PC-9 (cell line): Measurements from ENCODE around the gene LAMA2. TPM values are rescaled to one million over a fixed set of nuclear protein-coding genes. Genes with fewer than 3 reads are reported as not detected.

Source experiments
- BruUV-seq: library from RNA; stranded (reverse); fragments of 400-500 nt; replicated peaks from 2 replicates; lab custom pipeline; 2021; lab: Mats Ljungman, UMichigan
- CTCF ChIA-PET: fragments of 300-600 bp; sonication (Branson Sonifier 250); formaldehyde crosslinking; loops from one replicate; lab custom pipeline; 2022; ENCODE audit warnings: antibody characterized with exemption; lab: Charles Lee
- POLR2A ChIA-PET: fragments of 300-600 bp; sonication (Branson Sonifier 250); formaldehyde crosslinking; loops from one replicate; lab custom pipeline; 2022; ENCODE audit warnings: antibody characterized with exemption; ENCODE audit not compliant: unreplicated experiment; lab: Charles Lee
- DNase-seq, 2 experiments: peaks; one replicate each; pipeline versions ENCODE4 v3.0.0 to v3.0.0-alpha.2; 2015 to 2022; ENCODE audit warnings: mixed read lengths in 1 of 2
- H2AFZ ChIP-seq: fragments of 200-600 bp; sonication (generic); 2 replicates; pipeline ENCODE4 v1.8.1; 2017; ENCODE audit warnings: antibody characterized with exemption
- H3F3A ChIP-seq: fragments of 200-600 bp; sonication (generic); 2 replicates; pipeline ENCODE4 v1.8.1; 2017; ENCODE audit warnings: antibody characterized with exemption, mild to moderate bottlenecking, low read depth; ENCODE audit not compliant: insufficient read depth
- H3K27ac ChIP-seq: fragments of 200-600 bp; sonication (generic); 2 replicates; pipeline ENCODE4 v1.6.1; 2016; ENCODE audit warnings: mixed run types
- H3K27me3 ChIP-seq: fragments of 200-600 bp; sonication (generic); 2 replicates; pipeline ENCODE4 v1.6.1; 2016; ENCODE audit warnings: low read depth, mixed run types; ENCODE audit not compliant: insufficient read depth
- H3K36me3 ChIP-seq: fragments of 200-600 bp; sonication (generic); 2 replicates; pipeline ENCODE4 v1.6.1; 2016; ENCODE audit warnings: low read depth, mixed run types
- H3K4me1 ChIP-seq: fragments of 200-600 bp; sonication (generic); replicated peaks from 2 replicates; pipeline ENCODE4 v1.6.1; 2016; ENCODE audit warnings: mixed run types; ENCODE audit not compliant: insufficient read depth
- H3K4me2 ChIP-seq: fragments of 200-600 bp; sonication (generic); 2 replicates; pipeline ENCODE4 v1.6.1; 2017; ENCODE audit warnings: mixed run types
- H3K4me3 ChIP-seq: fragments of 200-600 bp; sonication (generic); 2 replicates; pipeline ENCODE4 v1.6.1; 2016; ENCODE audit warnings: mixed run types
- H3K79me2 ChIP-seq: fragments of 200-600 bp; sonication (generic); 2 replicates; pipeline ENCODE4 v1.6.1; 2017; ENCODE audit warnings: low read depth, mixed run types
- H3K9me2 ChIP-seq: fragments of 200-600 bp; sonication (generic); 2 replicates; pipeline ENCODE4 v1.8.1; 2017; ENCODE audit warnings: mild to moderate bottlenecking; ENCODE audit not compliant: insufficient read depth
- H3K9me3 ChIP-seq: fragments of 200-600 bp; sonication (generic); 2 replicates; pipeline ENCODE4 v1.8.1; 2016; ENCODE audit warnings: low read depth; ENCODE audit not compliant: insufficient read depth
- H4K20me1 ChIP-seq: fragments of 200-600 bp; sonication (generic); 2 replicates; pipeline ENCODE4 v1.8.1; 2017; ENCODE audit not compliant: insufficient read depth
- CTCF ChIP-seq: fragments of 200-600 bp; sonication (generic); conservative IDR thresholded peaks from 2 replicates; pipeline ENCODE4 v1.6.1; 2017; ENCODE audit warnings: mixed run types, antibody characterized with exemption, mild to moderate bottlenecking, moderate library complexity
- EZH2 ChIP-seq: fragments of 200-600 bp; sonication (generic); IDR thresholded peaks from 2 replicates; pipeline ENCODE4 v1.8.0; 2017; ENCODE audit warnings: antibody characterized with exemption, low read depth
- intact Hi-C: fragments of 100-400 bp; cut with micrococcal nuclease; formaldehyde crosslinking; loops from one replicate; pipeline ENCODE4 v1.10.0; 2022; ENCODE audit not compliant: unreplicated experiment
- total RNA-seq: library from RNA; stranded (reverse); gene quantifications from 2 replicates; pipeline ENCODE4 v1.2.3, GENCODE V29; 2021

Gene LAMA2
- total RNA-seq, 1 experiment from 2014 or later: 2.8 TPM

- no peaks in the 10 kb centered on the region for H3K36me3 ChIP-seq
- no TSS peak for BruUV-seq
- intact Hi-C loops: no loop called here
- H3K27me3 ChIP-seq: no peaks in the 10 kb centered on the region
- H4K20me1 ChIP-seq: no peaks in the 10 kb centered on the region
- H3K9me2 ChIP-seq: peaks cover 8% of the 10 kb centered on the region; the same call in 1 of the 2 replicates
- no peaks in the 10 kb centered on the region for H3K4me1 ChIP-seq
- no peak for DNase-seq
- ChIA-PET POLR2A (no interaction called here), CTCF (no interaction called here)
- no peak overlapping the region for H3K27ac ChIP-seq
- H3K4me3 ChIP-seq: no peak overlapping the region
- H3K4me2 ChIP-seq: no peak overlapping the region
- TF ChIP-seq CTCF: no peak
- TF ChIP-seq EZH2: no peak
- no peaks in the 10 kb centered on the region for H3K79me2 ChIP-seq
- H2AFZ ChIP-seq: peak overlapping the region; percentile 66; the same call in 1 of the 2 replicates
- H3K9me3 ChIP-seq: no peaks in the 10 kb centered on the region
- H3F3A ChIP-seq: no peaks in the 10 kb centered on the region; the same call in 1 of the 2 replicates
Measured at GRCh38 chr6:128882560-128882959, 378 bp upstream of the LAMA2 start.

GRCh38 chr6:128883906-128884305 lies 968 bp downstream of the LAMA2 start:
- no peaks in the 10 kb centered on the region for H3K9me3 ChIP-seq
- TF ChIP-seq EZH2: no peak
- no peak for TF ChIP-seq CTCF
- no peaks in the 10 kb centered on the region for H4K20me1 ChIP-seq
- no peaks in the 10 kb centered on the region for H3K36me3 ChIP-seq
- no peak overlapping the region for H3K4me3 ChIP-seq
- no peaks in the 10 kb centered on the region for H3K79me2 ChIP-seq
- H2AFZ ChIP-seq: 0 out of 2 replicates have a peak overlapping the region, but pooled peaks have one; percentile 0
- ChIA-PET POLR2A (no interaction called here), CTCF (no interaction called here)
- no peak for DNase-seq
- H3K27me3 ChIP-seq: no peaks in the 10 kb centered on the region
- H3K4me1 ChIP-seq: no peaks in the 10 kb centered on the region
- H3K9me2 ChIP-seq: peaks cover 8% of the 10 kb centered on the region; the same call in 1 of the 2 replicates
- no peak overlapping the region for H3K27ac ChIP-seq
- no TSS peak for BruUV-seq
- H3F3A ChIP-seq: no peaks in the 10 kb centered on the region; the same call in 1 of the 2 replicates
- intact Hi-C loops: no loop called here
- no peak overlapping the region for H3K4me2 ChIP-seq

GRCh38 chr6:128885381-128885780 lies 2.4 kb downstream of the LAMA2 start:
- Histone ChIP-seq H3K27me3 (no peaks in the 10 kb centered on the region), H3K4me1 (no peaks in the 10 kb centered on the region), H3K9me2 (peaks cover 8% of the 10 kb centered on the region; the same call in 1 of the 2 replicates), H3K4me3 (no peak overlapping the region), H3K9me3 (no peaks in the 10 kb centered on the region), H3K36me3 (no peaks in the 10 kb centered on the region), H3K27ac (no peak overlapping the region), H4K20me1 (no peaks in the 10 kb centered on the region), H2AFZ (no peak overlapping the region), H3F3A (no peaks in the 10 kb centered on the region; the same call in 1 of the 2 replicates), H3K4me2 (no peak overlapping the region), H3K79me2 (no peaks in the 10 kb centered on the region)
- CTCF ChIA-PET: no interaction called here
- POLR2A ChIA-PET: no interaction called here
- intact Hi-C loops: no loop called here
- TF ChIP-seq CTCF (no peak), EZH2 (no peak)
- DNase-seq: no peak
- no TSS peak for BruUV-seq
